H7 (cell line): ENCODE results near the gene LINGO4. TPM values are rescaled to one million over a fixed set of nuclear protein-coding genes. Genes with fewer than 3 reads are reported as not detected.
A peak's percentile ranks its signal among the peaks of the same experiment; 100 is the strongest.
"Not testable (repeated sequence)": the region's sequence is repeated elsewhere in the genome, so short reads cannot be mapped to it uniquely, and the experiment has no call there.

Experiments
- DNase-seq: peaks from one replicate; pipeline ENCODE4 v3.0.0; 2012
- H3K27me3 ChIP-seq: 2 replicates; pipeline ENCODE4 v1.6.0; 2011; ENCODE audit warnings: mild to moderate bottlenecking, low read length; ENCODE audit not compliant: control insufficient read depth, insufficient read depth
- H3K36me3 ChIP-seq: replicated peaks from 2 replicates; pipeline ENCODE4 v1.5.1; 2011; ENCODE audit warnings: low read length; ENCODE audit not compliant: control insufficient read depth, insufficient read depth
- H3K4me3 ChIP-seq: 2 replicates; pipeline ENCODE4 v1.5.1; 2011; ENCODE audit warnings: low read depth, mild to moderate bottlenecking, control low read depth, low read length, moderate library complexity; ENCODE audit not compliant: insufficient read depth
- total RNA-seq: library from RNA; depleted of rRNA; stranded (reverse); fragments of >200 nt; shearing (Covaris generic); gene quantifications from 2 replicates; pipeline ENCODE4 v1.2.3, GENCODE V29; 2014; rRNA removed

The LINGO4 gene
- total RNA-seq, 1 experiment from 2014 or later = 0.07 TPM

DNA sequence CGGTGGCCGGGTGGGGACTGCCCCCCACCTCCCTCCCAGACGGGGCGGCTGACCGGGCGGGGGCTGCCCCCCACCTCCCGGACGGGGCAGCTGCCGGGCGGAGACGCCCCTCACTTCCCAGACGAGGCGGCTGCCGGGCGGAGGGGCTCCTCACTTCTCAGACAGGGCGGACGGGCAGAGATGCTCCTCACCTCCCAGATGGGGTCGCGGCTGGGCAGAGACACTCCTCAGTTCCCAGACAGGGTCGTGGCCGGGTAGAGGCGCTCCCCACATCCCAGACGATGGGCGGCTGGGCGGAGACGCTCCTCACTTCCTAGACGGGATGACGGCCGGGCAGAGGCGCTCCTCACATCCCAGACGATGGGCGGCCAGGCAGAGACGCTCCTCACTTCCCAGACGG, 35.9 kb downstream of the LINGO4 start:
- not testable (repeated sequence) for H3K27me3 ChIP-seq, H3K36me3 ChIP-seq, H3K4me3 ChIP-seq, DNase-seq

DNA sequence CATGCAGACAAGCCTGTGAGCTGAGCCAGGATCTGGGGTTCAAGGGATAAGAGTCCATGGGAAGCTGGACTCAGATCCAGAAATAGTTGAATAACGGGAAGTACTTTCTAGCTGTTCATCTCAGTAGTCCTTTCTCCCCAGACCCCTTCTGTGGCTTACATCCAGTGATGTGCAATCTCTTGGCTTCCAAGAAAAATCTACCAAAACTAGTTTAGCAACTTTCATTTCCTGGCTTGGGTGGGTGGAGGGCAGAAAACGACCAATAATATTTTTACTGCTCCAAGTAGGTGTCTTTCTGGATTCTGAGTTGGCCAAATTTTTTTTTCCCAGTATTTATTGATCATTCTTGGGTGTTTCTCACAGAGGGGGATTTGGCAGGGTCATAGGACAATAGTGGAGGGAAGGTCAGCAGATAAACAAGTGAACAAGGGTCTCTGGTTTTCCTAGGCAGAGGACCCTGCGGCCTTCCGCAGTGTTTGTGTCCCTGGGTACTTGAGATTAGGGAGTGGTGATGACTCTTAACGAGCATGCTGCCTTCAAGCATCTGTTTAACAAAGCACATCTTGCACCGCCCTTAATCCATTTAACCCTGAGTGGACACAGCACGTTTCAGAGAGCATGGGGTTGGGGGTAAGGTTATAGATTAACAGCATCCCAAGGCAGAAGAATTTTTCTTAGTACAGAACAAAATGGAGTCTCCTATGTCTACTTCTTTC, 36.7 kb downstream of the LINGO4 start:
- DNase-seq, H3K36me3 ChIP-seq, H3K27me3 ChIP-seq, H3K4me3 ChIP-seq: not testable (repeated sequence)

DNA sequence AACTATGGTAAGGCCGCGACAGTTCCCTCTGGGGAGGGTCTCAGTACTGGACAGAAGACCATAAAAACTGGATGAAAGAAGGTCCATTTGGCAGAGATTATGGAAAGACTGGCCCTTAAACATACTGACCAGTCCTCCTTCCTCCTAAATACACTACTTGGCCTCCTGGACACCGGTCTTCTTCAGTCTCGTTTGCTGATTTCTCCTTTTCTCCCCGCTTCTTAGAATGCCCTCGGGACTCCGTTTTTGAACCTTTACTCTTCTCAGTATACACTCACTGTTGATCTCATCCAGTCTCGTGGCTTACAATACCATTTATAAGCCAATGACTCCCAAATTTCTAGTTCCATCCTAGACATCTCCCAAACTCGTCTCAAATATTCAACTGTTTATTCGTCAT, 41.2 kb downstream of the LINGO4 start:
- DNase-seq = peak; percentile 35

DNA sequence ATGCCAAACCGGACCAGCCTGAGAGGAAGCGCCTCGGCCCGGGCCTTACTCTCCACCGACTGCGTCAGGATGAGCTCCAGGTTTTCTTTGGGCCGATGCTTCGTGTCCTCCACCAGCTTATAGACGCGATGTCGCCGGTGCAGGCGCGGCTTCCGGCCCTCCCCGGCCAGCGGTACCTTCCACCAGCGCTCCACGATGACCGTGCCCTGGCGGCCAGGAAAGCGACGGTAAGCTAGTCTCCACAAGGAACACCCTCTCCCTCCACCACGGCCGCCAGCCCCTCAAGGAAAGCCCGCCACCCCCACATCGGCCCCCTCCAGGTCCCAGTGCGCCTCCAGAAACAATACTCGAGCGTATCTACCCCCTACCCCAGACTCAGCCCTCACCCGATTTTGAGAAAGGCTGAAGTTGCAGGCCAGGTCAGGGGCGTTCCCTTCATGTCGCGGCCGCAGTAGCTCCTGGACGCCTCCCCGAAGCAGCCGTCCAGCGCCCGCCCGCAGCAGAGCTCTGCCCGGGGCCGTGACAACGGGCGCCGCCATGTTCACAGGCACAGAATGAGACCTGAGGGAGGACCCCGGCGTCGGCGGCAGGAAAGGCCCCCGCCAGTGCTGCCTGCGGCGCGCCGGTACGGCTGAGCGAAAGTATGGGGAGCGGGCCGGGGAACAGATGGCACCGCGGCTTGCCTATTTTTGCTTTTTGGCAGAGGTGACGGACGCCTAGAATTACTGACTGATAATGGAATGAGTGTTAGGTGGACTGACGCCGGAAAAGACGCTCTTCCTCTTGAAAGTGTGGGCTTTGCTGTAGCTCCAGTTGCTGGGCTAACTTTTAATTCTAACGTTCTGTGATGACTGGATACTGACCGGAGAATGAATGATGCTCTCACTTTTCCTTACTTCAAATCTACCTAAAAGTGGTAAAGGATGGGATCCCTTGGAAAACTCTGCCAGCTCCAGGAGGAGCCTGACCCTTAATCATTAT, 42.0 kb downstream of the LINGO4 start, which contains the start of gene MRPL9:
TSS of gene MRPL9 (minus strand) at position 556 of the 981 bp plus-strand sequence. CDS start at position 539, 17 bp downstream.
- peak; percentile 95 for DNase-seq
- Histone ChIP-seq H3K27me3 (no peaks in the 10 kb centered on the region; the same call in 1 of the 2 replicates), H3K36me3 (peaks cover 15% of the 10 kb centered on the region), H3K4me3 (peak within 1 kb of the TSS; percentile 82)

More for the DNA sequence above, 41.2 kb downstream of the LINGO4 start:
- Histone ChIP-seq H3K27me3 (no peaks in the 10 kb centered on the region; the same call in 1 of the 2 replicates), H3K36me3 (peaks cover 15% of the 10 kb centered on the region), H3K4me3 (peak overlapping the region; percentile 82)

DNA sequence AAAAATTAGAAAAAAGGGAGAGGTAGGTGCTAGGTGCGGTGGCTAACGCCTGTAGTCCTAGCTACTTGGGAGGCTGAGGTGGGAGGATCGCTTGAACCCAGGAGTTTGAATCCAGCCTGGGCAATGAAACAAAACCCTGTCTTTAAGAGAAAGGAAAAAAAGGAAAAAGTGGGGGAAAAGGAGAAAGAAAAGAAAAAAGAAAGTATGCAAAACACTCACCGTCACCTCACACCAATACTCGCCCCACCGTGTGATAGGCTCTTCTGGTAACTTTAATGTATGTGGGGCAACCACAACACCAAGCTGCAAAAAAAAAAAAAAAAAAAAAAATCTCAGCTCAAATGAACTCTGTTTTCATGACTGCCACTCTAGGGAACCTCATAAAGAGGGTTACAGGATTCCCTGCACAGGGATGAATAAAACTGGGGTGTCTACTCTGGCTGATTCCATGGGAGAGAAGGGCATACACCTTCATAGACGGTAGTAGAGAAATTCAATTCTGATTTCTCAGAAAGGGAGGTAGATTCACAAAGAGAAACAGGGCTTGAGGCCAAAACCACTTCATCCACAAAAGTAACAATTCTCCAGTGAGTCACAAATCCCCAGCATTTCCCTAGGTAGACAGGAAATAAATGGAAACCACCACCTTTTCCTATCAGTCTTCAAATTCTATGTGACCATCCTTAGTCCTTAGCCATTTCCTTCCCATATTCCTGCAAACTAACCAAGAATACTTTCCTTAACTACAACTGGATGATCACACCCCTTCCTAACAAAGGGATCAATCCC, 44.4 kb downstream of the LINGO4 start:
- H3K4me3 ChIP-seq = no peak overlapping the region
- H3K27me3 ChIP-seq = no peaks in the 10 kb centered on the region
- no peak for DNase-seq
- peaks cover 15% of the 10 kb centered on the region for H3K36me3 ChIP-seq

DNA sequence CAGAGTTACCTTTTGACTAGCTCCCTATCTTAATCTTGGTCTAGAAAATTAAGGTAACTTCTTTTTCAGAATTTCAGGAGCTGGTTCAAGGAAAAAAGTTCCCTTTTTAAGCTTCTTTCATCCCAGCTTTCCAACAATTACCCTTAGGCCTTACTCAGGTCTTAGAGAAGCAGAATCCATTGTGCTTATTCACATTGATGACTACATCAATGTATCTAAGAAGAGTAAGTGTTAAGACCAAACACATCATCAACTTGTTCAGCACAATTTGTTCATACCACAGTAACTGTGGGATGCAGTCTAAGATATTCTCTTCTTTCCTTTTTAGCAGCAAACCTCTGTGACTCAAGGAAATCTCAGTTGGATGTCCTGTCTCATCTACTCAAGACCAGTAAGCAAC, 46.0 kb downstream of the LINGO4 start:
- no peak overlapping the region for H3K4me3 ChIP-seq
- no peak for DNase-seq
- H3K36me3 ChIP-seq = peaks cover 15% of the 10 kb centered on the region
- no peaks in the 10 kb centered on the region for H3K27me3 ChIP-seq

DNA sequence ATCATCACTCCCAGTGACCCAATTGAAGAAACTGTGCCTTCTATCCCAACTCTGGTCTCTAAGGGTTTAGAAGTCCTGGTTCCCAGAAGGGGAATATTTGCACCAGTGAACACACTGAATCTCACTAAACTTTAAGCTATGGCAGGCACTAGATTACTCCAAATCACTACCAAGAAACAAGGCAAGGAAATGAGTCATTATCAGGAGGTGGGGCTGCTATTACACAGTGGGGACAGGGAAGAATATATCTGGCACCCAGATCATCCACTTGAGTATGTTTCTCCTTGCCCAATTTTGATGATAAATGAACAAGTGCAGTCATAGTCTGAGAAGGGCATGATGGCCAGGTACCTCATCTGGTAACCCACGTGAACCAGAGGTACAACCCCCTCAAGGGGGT, 48.9 kb downstream of the LINGO4 start:
- DNase-seq = no peak

More for the DNA sequence above, 48.9 kb downstream of the LINGO4 start:
- H3K27me3 ChIP-seq = no peaks in the 10 kb centered on the region; the same call in 1 of the 2 replicates
- peaks cover 8% of the 10 kb centered on the region for H3K36me3 ChIP-seq
- no peak overlapping the region for H3K4me3 ChIP-seq

Other genes starting within 250 kb of the LINGO4 start
- gene SNX27, start 193.4 kb downstream of the LINGO4 start, total RNA-seq = 35.1 and 47.8 TPM in 2 replicates
- 0.07 TPM in 1 of 2 replicates, not detected in the other for gene CELF3, start 88.6 kb downstream of the LINGO4 start, total RNA-seq
- not detected in 2 replicates for gene RIIAD1, start 83.9 kb downstream of the LINGO4 start, total RNA-seq
- 158 and 214 TPM in 2 replicates for gene MRPL9, start 41.9 kb downstream of the LINGO4 start, total RNA-seq
- 20.9 and 25.0 TPM in 2 replicates for gene TDRKH, start 14.9 kb downstream of the LINGO4 start, total RNA-seq
- 0.18 and 0.42 TPM in 2 replicates for gene RORC, start 26.4 kb upstream of the LINGO4 start, total RNA-seq
- 0.30 and 0.90 TPM in 2 replicates for gene C2CD4D, start 34.4 kb upstream of the LINGO4 start, total RNA-seq
- gene THEM5, start 48.3 kb upstream of the LINGO4 start, total RNA-seq = not detected in 2 replicates
- gene THEM4, start 104.1 kb upstream of the LINGO4 start, total RNA-seq = 21.4 and 22.6 TPM in 2 replicates
- gene S100A10, start 188.4 kb upstream of the LINGO4 start, total RNA-seq = 102 and 116 TPM in 2 replicates
- gene S100A11, start 231.6 kb upstream of the LINGO4 start, total RNA-seq = 474 and 597 TPM in 2 replicates